ENCODE results near the gene PPP2R1B.

The PPP2R1B gene

GRCh38 chr11:111691176-111691575 is 75.0 kb downstream of the PPP2R1B start:
- FAIRE-seq: no peak

GRCh38 chr11:111688013-111688412 is 78.2 kb downstream of the PPP2R1B start:
- no peak for FAIRE-seq

GRCh38 chr11:111684251-111684650 is 81.9 kb downstream of the PPP2R1B start:
- FAIRE-seq: no peak

- FAIRE-seq: no peak
These were observed 82.4 kb downstream of the PPP2R1B start for GRCh38 chr11:111683806-111684205.

GRCh38 chr11:111680486-111681175 is 85.6 kb downstream of the PPP2R1B start:
- FAIRE-seq: no peak

Data from colon (tissue), 2 donors.